ENCODE data around the gene CELF4. TPM values are rescaled to one million over a fixed set of nuclear protein-coding genes. Genes with fewer than 3 reads are reported as not detected.

CELF4 gene
- total and polyA plus RNA-seq, 10 of the 15 experiments (the other 5 are each of a cell fraction or from before 2014, with no cell fraction given) = 0.03 to 0.32 TPM; not detected in 8

- Histone ChIP-seq H3K9me3 (replicated peaks; ENCODE audit: control insufficient read depth, insufficient read depth, low read length) (no peaks in the 10 kb centered on the region), H4K20me1 (ENCODE audit: control insufficient read depth, insufficient read depth) (no peaks in the 10 kb centered on the region), H3K4me1 (ENCODE audit: control insufficient read depth, insufficient read depth, low read length) (no peaks in the 10 kb centered on the region), H3K27ac (ENCODE audit: control insufficient read depth, insufficient read depth) (no peak overlapping the region), H3K27me3 (replicated peaks in 1 of 2; ENCODE audit: control insufficient read depth in 2 of 2, insufficient read depth in 2 of 2, low read length in 1 of 2) (peaks cover 0 to 6% of the 10 kb centered on the region in 2 experiments; a peak in 3 of 4 replicates), H3K4me2 (ENCODE audit: control insufficient read depth, insufficient read depth) (no peak overlapping the region), H3K79me2 (ENCODE audit: control insufficient read depth, insufficient read depth, low read length) (no peaks in the 10 kb centered on the region), H3K9ac (ENCODE audit: control insufficient read depth, insufficient read depth, low read length) (no peak overlapping the region), H3K36me3 (ENCODE audit: control insufficient read depth in 2 of 2, insufficient read depth in 2 of 2, low read length in 1 of 2) (no peaks in the 10 kb centered on the region), H2AFZ (ENCODE audit: control insufficient read depth, low read depth, low read length) (no peak overlapping the region), H3K4me3 (no peak overlapping the region)
- FAIRE-seq = no peak
- no peak for TF ChIP-seq RAD51 (IDR thresholded peaks at IDR 0.05)
- TF ChIP-seq, protein P1, sequence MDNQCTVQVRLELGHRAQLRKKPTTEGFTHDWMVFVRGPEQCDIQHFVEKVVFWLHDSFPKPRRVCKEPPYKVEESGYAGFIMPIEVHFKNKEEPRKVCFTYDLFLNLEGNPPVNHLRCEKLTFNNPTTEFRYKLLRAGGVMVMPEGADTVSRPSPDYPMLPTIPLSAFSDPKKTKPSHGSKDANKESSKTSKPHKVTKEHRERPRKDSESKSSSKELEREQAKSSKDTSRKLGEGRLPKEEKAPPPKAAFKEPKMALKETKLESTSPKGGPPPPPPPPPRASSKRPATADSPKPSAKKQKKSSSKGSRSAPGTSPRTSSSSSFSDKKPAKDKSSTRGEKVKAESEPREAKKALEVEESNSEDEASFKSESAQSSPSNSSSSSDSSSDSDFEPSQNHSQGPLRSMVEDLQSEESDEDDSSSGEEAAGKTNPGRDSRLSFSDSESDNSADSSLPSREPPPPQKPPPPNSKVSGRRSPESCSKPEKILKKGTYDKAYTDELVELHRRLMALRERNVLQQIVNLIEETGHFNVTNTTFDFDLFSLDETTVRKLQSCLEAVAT (IDR thresholded peaks at IDR 0.05) = no peak
- TF ChIP-seq ATF2 (IDR thresholded peaks at IDR 0.05; ENCODE audit: low read length) = no peak
- TF ChIP-seq, protein P2, sequence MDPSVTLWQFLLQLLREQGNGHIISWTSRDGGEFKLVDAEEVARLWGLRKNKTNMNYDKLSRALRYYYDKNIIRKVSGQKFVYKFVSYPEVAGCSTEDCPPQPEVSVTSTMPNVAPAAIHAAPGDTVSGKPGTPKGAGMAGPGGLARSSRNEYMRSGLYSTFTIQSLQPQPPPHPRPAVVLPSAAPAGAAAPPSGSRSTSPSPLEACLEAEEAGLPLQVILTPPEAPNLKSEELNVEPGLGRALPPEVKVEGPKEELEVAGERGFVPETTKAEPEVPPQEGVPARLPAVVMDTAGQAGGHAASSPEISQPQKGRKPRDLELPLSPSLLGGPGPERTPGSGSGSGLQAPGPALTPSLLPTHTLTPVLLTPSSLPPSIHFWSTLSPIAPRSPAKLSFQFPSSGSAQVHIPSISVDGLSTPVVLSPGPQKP (IDR thresholded peaks at IDR 0.05; ENCODE audit: low read depth, low read length) = no peak
- TF ChIP-seq, protein P3, sequence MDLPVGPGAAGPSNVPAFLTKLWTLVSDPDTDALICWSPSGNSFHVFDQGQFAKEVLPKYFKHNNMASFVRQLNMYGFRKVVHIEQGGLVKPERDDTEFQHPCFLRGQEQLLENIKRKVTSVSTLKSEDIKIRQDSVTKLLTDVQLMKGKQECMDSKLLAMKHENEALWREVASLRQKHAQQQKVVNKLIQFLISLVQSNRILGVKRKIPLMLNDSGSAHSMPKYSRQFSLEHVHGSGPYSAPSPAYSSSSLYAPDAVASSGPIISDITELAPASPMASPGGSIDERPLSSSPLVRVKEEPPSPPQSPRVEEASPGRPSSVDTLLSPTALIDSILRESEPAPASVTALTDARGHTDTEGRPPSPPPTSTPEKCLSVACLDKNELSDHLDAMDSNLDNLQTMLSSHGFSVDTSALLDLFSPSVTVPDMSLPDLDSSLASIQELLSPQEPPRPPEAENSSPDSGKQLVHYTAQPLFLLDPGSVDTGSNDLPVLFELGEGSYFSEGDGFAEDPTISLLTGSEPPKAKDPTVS (IDR thresholded peaks at IDR 0.05; ENCODE audit: low read depth, low read length) = no peak
- TF ChIP-seq, protein P4, sequence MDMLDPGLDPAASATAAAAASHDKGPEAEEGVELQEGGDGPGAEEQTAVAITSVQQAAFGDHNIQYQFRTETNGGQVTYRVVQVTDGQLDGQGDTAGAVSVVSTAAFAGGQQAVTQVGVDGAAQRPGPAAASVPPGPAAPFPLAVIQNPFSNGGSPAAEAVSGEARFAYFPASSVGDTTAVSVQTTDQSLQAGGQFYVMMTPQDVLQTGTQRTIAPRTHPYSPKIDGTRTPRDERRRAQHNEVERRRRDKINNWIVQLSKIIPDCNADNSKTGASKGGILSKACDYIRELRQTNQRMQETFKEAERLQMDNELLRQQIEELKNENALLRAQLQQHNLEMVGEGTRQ (IDR thresholded peaks at IDR 0.05; ENCODE audit: borderline replicate concordance, low read depth, low read length) = no peak
- TF ChIP-seq FOS (IDR thresholded peaks at IDR 0.05; ENCODE audit: borderline replicate concordance, extremely low read depth, insufficient read length) = no peak
- no peak for TF ChIP-seq SIN3A (IDR thresholded peaks at IDR 0.05; ENCODE audit: low read depth, low read length)
- intact Hi-C loops (cut with micrococcal nuclease; ENCODE audit: unreplicated experiment) = no loop called here
- 6% methylated on average over 1 of the region's 1 CpG for WGBS (ENCODE audit: insufficient coverage, insufficient replicate concordance, low lambda C conversion rate, missing lambda C conversion rate)
- SMC1A ChIA-PET (ENCODE audit: uncharacterized antibody, unreplicated experiment) = no interaction called here
- no peak for DNase-seq (ENCODE audit: low read depth, low spot score)
- CTCF ChIA-PET = no interaction called here
- RAD21 ChIA-PET (ENCODE audit: unreplicated experiment) = no interaction called here
- ATAC-seq = no peak
- POLR2A ChIA-PET = no interaction called here
- BruUV-seq (replicated peaks) = no TSS peak
- in situ Hi-C loops (cut with MboI) = no loop called here
These were observed 3.6 kb downstream of the CELF4 start for GRCh38 chr18:37561986-37562385.

All from GM12878 (cell line).